CD4-positive, alpha-beta T cell (primary cell): Measurements from ENCODE around the gene ANKRD53. TPM values are rescaled to one million over a fixed set of nuclear protein-coding genes. Genes with fewer than 3 reads are reported as not detected.

Experiments
- ATAC-seq: fragments of 200-7000 bp; cut with Tn5 transposase; one replicate; pipeline ENCODE4 v1.10.0; 2022; ENCODE audit warnings: mild to moderate bottlenecking; ENCODE audit not compliant: poor library complexity
- CTCF ChIA-PET: fragments of 350-600 bp; sonication (Branson Sonifier 250); formaldehyde crosslinking; loops from one replicate; lab custom pipeline; 2021; ENCODE audit warnings: antibody characterized with exemption, inconsistent platforms; lab: Charles Lee
- POLR2A ChIA-PET: fragments of 350-600 bp; sonication (Branson Sonifier 250); formaldehyde crosslinking; loops from one replicate; lab custom pipeline; 2021; ENCODE audit warnings: antibody characterized with exemption, inconsistent platforms; lab: Charles Lee
- DNase-seq, 14 experiments: peaks; one replicate each; pipeline ENCODE4 v3.0.0-alpha.2; 2013 to 2020; ENCODE audit warnings: mixed read lengths in 2 of 14
- H3K27ac ChIP-seq, 2 donors: one replicate each; pipeline versions ENCODE4 v1.5.1 to v1.7.0; 2013; ENCODE audit warnings: low read length in 2 of 2, low read depth in 1 of 2, mild to moderate bottlenecking in 1 of 2
- H3K27me3 ChIP-seq, 2 experiments: 1 replicate in 1 of 2; 2 replicates in 1 of 2; pipeline versions ENCODE4 v1.6.1 to v1.7.0; 2013; ENCODE audit warnings: low read length in 2 of 2, control low read depth in 1 of 2, mild to moderate bottlenecking in 1 of 2, moderate library complexity in 1 of 2; ENCODE audit not compliant: insufficient read depth in 2 of 2, control insufficient read depth in 1 of 2
- H3K36me3 ChIP-seq: one replicate; pipeline ENCODE4 v1.6.1; 2013; ENCODE audit warnings: low read length, control low read depth; ENCODE audit not compliant: insufficient read depth
- H3K4me1 ChIP-seq: one replicate; pipeline ENCODE4 v1.6.1; 2013; ENCODE audit warnings: low read length, control low read depth; ENCODE audit not compliant: insufficient read depth
- H3K4me3 ChIP-seq: one replicate; pipeline ENCODE4 v1.5.1; 2013; ENCODE audit warnings: mild to moderate bottlenecking, low read length, moderate library complexity
- H3K9me3 ChIP-seq, 2 experiments: 1 replicate in 1 of 2; 2 replicates in 1 of 2; pipeline versions ENCODE4 v1.6.1 to v1.7.0; 2013; ENCODE audit warnings: low read length in 2 of 2, mild to moderate bottlenecking in 2 of 2, control low read depth in 1 of 2, moderate library complexity in 1 of 2; ENCODE audit not compliant: control insufficient read depth in 1 of 2, insufficient read depth in 1 of 2
- H3K27ac Mint-ChIP-seq: one replicate; pipeline ENCODE4 v1.8.0; 2020; ENCODE audit warnings: mixed read lengths
- H3K27me3 Mint-ChIP-seq: one replicate; pipeline ENCODE4 v1.8.0; 2021; ENCODE audit warnings: mixed read lengths
- H3K36me3 Mint-ChIP-seq: one replicate; pipeline ENCODE4 v1.8.0; 2021; ENCODE audit warnings: low read depth, mixed read lengths
- H3K4me1 Mint-ChIP-seq: one replicate; pipeline ENCODE4 v1.8.0; 2021; ENCODE audit warnings: low read depth, mixed read lengths
- H3K4me3 Mint-ChIP-seq: one replicate; pipeline ENCODE4 v1.8.0; 2020; ENCODE audit warnings: mild to moderate bottlenecking, mixed read lengths
- H3K9me3 Mint-ChIP-seq: one replicate; pipeline ENCODE4 v1.8.0; 2020; ENCODE audit warnings: mixed read lengths
- intact Hi-C, 2 experiments: fragments of 100-400 bp; cut with DNase I in 1 of 2; cut with micrococcal nuclease in 1 of 2; formaldehyde crosslinking; loops; one replicate each; pipeline versions ENCODE4 v1.15.1 to v1.9.0; 2023 to 2025; cut with DNase I, micrococcal nuclease
- total RNA-seq, 174 experiments: library from RNA in 2 of 174; stranded (reverse) in 2 of 174; gene quantifications; one replicate each; pipeline ENCODE4 v1.2.3 and lab custom pipeline; 2021 to 2026
- TF ChIP-seq, protein P1 (sequence below): fragments of 200-600 bp; IDR thresholded peaks from one replicate; pipeline ENCODE4 v1.8.0; 2022; ENCODE audit warnings: antibody characterized with exemption, mild to moderate bottlenecking

The ANKRD53 gene
- total RNA-seq, 2 experiments from 2014 or later = 0.42 to 1.2 TPM

DNA sequence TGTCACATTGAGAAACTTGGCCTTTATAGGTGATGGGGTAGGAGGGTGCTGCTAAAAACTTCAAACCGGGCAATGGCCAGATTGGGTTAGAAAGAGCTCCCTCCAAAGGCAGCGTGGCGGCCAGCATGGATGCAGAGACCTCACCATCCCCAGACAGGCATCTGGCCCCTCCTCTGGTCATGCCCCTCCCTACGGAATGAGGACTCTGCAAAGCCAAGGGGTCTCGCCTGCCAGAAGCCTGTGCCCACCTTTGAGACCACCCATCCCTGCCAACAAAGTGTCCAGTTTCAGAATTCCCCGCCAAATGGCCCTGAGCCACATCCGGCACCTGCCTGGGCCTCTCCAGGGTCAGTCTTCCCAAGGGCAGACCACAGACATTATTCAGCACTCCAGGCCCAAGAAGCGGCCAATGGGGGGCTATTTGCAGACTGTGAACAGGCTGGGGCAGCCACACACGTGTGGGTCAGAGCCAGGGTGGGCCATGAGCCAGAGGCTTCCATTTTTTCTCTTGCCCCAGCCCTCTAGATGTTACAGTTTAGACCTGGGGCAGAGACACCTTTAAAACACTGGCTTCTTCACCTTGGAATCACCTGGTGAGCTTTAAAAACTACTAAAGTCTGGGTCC, 46.9 kb upstream of the ANKRD53 start:
- Mint-ChIP-seq H3K9me3 (no peaks in the 10 kb centered on the region), H3K4me1 (no peaks in the 10 kb centered on the region), H3K4me3 (no peak overlapping the region), H3K27me3 (peaks cover 14% of the 10 kb centered on the region), H3K36me3 (no peaks in the 10 kb centered on the region), H3K27ac (no peak overlapping the region)
- Histone ChIP-seq H3K36me3 (no peaks in the 10 kb centered on the region), H3K4me3 (no peak overlapping the region), H3K27ac (no peak overlapping the region), H3K27me3 (no peaks in the 10 kb centered on the region), H3K4me1 (no peaks in the 10 kb centered on the region), H3K9me3 (no peaks in the 10 kb centered on the region)
- ChIA-PET POLR2A (no interaction called here), CTCF (no interaction called here)
- TF ChIP-seq, protein P1, sequence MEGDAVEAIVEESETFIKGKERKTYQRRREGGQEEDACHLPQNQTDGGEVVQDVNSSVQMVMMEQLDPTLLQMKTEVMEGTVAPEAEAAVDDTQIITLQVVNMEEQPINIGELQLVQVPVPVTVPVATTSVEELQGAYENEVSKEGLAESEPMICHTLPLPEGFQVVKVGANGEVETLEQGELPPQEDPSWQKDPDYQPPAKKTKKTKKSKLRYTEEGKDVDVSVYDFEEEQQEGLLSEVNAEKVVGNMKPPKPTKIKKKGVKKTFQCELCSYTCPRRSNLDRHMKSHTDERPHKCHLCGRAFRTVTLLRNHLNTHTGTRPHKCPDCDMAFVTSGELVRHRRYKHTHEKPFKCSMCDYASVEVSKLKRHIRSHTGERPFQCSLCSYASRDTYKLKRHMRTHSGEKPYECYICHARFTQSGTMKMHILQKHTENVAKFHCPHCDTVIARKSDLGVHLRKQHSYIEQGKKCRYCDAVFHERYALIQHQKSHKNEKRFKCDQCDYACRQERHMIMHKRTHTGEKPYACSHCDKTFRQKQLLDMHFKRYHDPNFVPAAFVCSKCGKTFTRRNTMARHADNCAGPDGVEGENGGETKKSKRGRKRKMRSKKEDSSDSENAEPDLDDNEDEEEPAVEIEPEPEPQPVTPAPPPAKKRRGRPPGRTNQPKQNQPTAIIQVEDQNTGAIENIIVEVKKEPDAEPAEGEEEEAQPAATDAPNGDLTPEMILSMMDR = no peak
- no peak for ATAC-seq
- no peak for DNase-seq
- intact Hi-C loops = no loop called here

DNA sequence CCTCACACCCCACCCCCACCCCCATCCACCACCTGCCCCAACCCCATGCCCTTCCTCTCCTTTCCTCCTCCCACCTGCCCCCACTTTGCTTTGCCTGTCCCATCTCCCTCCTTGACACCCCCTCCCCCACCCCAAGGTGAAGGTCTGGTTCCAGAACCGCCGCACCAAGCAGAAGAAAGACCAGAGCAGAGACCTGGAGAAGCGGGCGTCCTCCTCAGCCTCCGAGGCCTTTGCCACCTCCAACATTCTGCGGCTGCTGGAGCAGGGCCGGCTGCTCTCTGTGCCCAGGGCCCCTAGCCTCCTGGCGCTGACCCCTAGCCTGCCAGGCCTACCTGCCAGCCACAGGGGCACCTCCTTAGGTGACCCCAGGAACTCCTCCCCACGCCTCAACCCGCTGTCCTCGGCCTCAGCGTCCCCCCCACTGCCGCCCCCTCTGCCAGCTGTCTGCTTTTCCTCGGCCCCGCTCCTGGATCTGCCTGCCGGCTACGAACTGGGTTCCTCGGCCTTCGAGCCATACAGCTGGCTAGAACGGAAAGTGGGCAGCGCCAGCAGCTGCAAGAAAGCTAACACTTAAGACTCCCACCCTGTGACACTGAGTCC, 45.7 kb upstream of the ANKRD53 start:
- CTCF ChIA-PET = no interaction called here
- Mint-ChIP-seq H3K27ac (no peak overlapping the region), H3K36me3 (no peaks in the 10 kb centered on the region), H3K9me3 (no peaks in the 10 kb centered on the region), H3K4me3 (no peak overlapping the region), H3K4me1 (no peaks in the 10 kb centered on the region), H3K27me3 (peaks cover 17% of the 10 kb centered on the region)
- Histone ChIP-seq H3K27ac (no peak overlapping the region), H3K36me3 (no peaks in the 10 kb centered on the region), H3K4me1 (no peaks in the 10 kb centered on the region), H3K9me3 (no peaks in the 10 kb centered on the region), H3K27me3 (no peaks in the 10 kb centered on the region), H3K4me3 (no peak overlapping the region)
- POLR2A ChIA-PET = no interaction called here
- TF ChIP-seq, protein P1 = no peak
- no peak for ATAC-seq
- no peak for DNase-seq
- intact Hi-C loops = no loop called here

DNA sequence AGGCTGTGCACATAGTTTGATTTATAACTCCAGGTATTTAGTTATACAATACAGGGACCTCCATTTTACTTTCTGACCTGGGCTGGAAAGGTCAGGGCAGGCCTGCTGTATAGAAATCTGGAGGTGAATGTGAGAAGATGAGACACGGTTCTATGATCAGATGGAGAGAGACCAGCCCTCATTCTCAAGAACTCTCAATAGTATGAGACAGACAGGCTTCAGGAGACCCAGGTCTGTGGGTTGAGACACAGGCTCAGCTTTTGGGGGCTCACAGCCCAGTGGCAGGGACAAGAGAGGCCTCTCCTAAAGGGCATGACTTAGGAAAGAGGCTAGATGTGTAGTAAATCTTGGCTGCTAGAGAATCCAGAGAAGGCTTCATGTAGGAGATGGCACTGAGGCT, 43.4 kb upstream of the ANKRD53 start:
- H3K9me3 Mint-ChIP-seq = no peaks in the 10 kb centered on the region
- intact Hi-C loops = no loop called here
- no peak overlapping the region for H3K4me3 ChIP-seq
- peaks cover 0 to 2% of the 10 kb centered on the region in 2 experiments for H3K27me3 ChIP-seq
- CTCF ChIA-PET = no interaction called here
- H3K9me3 ChIP-seq = no peaks in the 10 kb centered on the region
- ATAC-seq (no peak), DNase-seq (no peak)
- no peaks in the 10 kb centered on the region for H3K4me1 Mint-ChIP-seq
- H3K27ac Mint-ChIP-seq = no peak overlapping the region
- POLR2A ChIA-PET = no interaction called here
- H3K27ac ChIP-seq = no peak overlapping the region
- TF ChIP-seq, protein P1 = no peak
- H3K4me3 Mint-ChIP-seq = no peak overlapping the region
- H3K36me3 ChIP-seq = no peaks in the 10 kb centered on the region
- no peaks in the 10 kb centered on the region for H3K36me3 Mint-ChIP-seq
- H3K27me3 Mint-ChIP-seq = peaks cover 20% of the 10 kb centered on the region
- H3K4me1 ChIP-seq = no peaks in the 10 kb centered on the region
